Mesenchymal stem cell (in vitro differentiated cells and primary cell): ENCODE measurements around the gene MAPK12.

Source experiments
- DNase-seq: peaks from one replicate; pipeline ENCODE4 v3.0.0-alpha.2; 2013
- H2AFZ ChIP-seq: one replicate; pipeline ENCODE4 v1.6.1; 2013; ENCODE audit warnings: low read depth, mild to moderate bottlenecking, control low read depth, inconsistent platforms, low read length, moderate library complexity
- H2AK5ac ChIP-seq: 2 replicates; pipeline ENCODE4 v1.6.1; 2013; ENCODE audit warnings: low read length, moderate library complexity, mild to moderate bottlenecking, inconsistent platforms; ENCODE audit not compliant: severe bottlenecking
- H2BK120ac ChIP-seq: one replicate; pipeline ENCODE4 v1.6.1; 2013; ENCODE audit warnings: low read depth, mild to moderate bottlenecking, inconsistent platforms, low read length, moderate library complexity
- H2BK12ac ChIP-seq, 2 experiments: one replicate each; pipeline ENCODE4 v1.6.1; 2013; ENCODE audit warnings: inconsistent platforms in 2 of 2, low read length in 2 of 2, mild to moderate bottlenecking in 2 of 2, moderate library complexity in 2 of 2, control low read depth in 1 of 2
- H2BK15ac ChIP-seq: one replicate; pipeline ENCODE4 v1.6.1; 2013; ENCODE audit warnings: mild to moderate bottlenecking, low read depth, inconsistent platforms; ENCODE audit not compliant: poor library complexity, severe bottlenecking
- H2BK5ac ChIP-seq: 2 replicates; pipeline ENCODE4 v1.6.1; 2013; ENCODE audit warnings: low read depth, mild to moderate bottlenecking, low read length, control low read depth, inconsistent platforms; ENCODE audit not compliant: poor library complexity, severe bottlenecking
- H3K14ac ChIP-seq, 2 experiments: one replicate each; pipeline ENCODE4 v1.6.1; 2013; ENCODE audit warnings: inconsistent platforms in 2 of 2, low read length in 2 of 2, control low read depth in 1 of 2, mild to moderate bottlenecking in 1 of 2, moderate library complexity in 1 of 2
- H3K18ac ChIP-seq, 2 experiments: one replicate each; pipeline ENCODE4 v1.6.1; 2013; ENCODE audit warnings: inconsistent platforms in 2 of 2, low read length in 2 of 2, control low read depth in 1 of 2, low read depth in 1 of 2, mild to moderate bottlenecking in 1 of 2
- H3K23ac ChIP-seq, 2 experiments: one replicate each; pipeline ENCODE4 v1.6.1; 2013; ENCODE audit warnings: inconsistent platforms in 2 of 2, low read length in 2 of 2, mild to moderate bottlenecking in 2 of 2, moderate library complexity in 2 of 2, control low read depth in 1 of 2
- H3K27ac ChIP-seq: 2 replicates; pipeline ENCODE4 v1.5.1; 2013; ENCODE audit warnings: mild to moderate bottlenecking, moderate library complexity, low read length, control low read depth, inconsistent platforms; ENCODE audit not compliant: poor library complexity, severe bottlenecking
- H3K27me3 ChIP-seq, 2 experiments: 2 replicates each; pipeline versions ENCODE4 v1.6.1 to v1.7.0; 2013; ENCODE audit warnings: low read length in 2 of 2, mild to moderate bottlenecking in 2 of 2, moderate library complexity in 2 of 2, control low read depth in 1 of 2, inconsistent platforms in 1 of 2; ENCODE audit not compliant: control insufficient read depth in 1 of 2, insufficient read depth in 1 of 2
- H3K36me3 ChIP-seq, 2 experiments: 2 replicates each; pipeline versions ENCODE4 v1.6.1 to v1.7.0; 2013; ENCODE audit warnings: low read length in 2 of 2, control low read depth in 1 of 2, inconsistent platforms in 1 of 2, low read depth in 1 of 2, mild to moderate bottlenecking in 1 of 2; ENCODE audit not compliant: insufficient read depth in 2 of 2, control insufficient read depth in 1 of 2
- H3K4ac ChIP-seq, 2 experiments: one replicate each; pipeline ENCODE4 v1.6.1; 2013; ENCODE audit warnings: inconsistent platforms in 2 of 2, low read length in 2 of 2, mild to moderate bottlenecking in 2 of 2, moderate library complexity in 2 of 2, control low read depth in 1 of 2, low read depth in 1 of 2
- H3K4me1 ChIP-seq: 2 replicates; pipeline ENCODE4 v1.6.1; 2013; ENCODE audit warnings: low read depth, low read length, control low read depth; ENCODE audit not compliant: control insufficient read depth, insufficient read depth
- H3K4me2 ChIP-seq: 2 replicates; pipeline ENCODE4 v1.6.1; 2013; ENCODE audit warnings: low read length, mild to moderate bottlenecking, inconsistent platforms; ENCODE audit not compliant: poor library complexity, severe bottlenecking
- H3K4me3 ChIP-seq, 2 experiments: 2 replicates each; pipeline versions ENCODE4 v1.5.1 to v1.7.0; 2013; ENCODE audit warnings: low read length in 2 of 2, mild to moderate bottlenecking in 2 of 2, control low read depth in 1 of 2, low read depth in 1 of 2; ENCODE audit not compliant: insufficient read depth in 1 of 2
- H3K79me1 ChIP-seq: replicated peaks from 2 replicates; pipeline ENCODE4 v1.6.1; 2013; ENCODE audit warnings: mild to moderate bottlenecking, control low read depth, low read length, inconsistent platforms; ENCODE audit not compliant: poor library complexity, severe bottlenecking
- H3K9ac ChIP-seq: 2 replicates; pipeline ENCODE4 v1.7.0; 2013; ENCODE audit warnings: mild to moderate bottlenecking, low read length, moderate library complexity
- H3K9me3 ChIP-seq: 2 replicates; pipeline ENCODE4 v1.7.0; 2013; ENCODE audit warnings: mild to moderate bottlenecking, low read length; ENCODE audit not compliant: control insufficient read depth
- H4K8ac ChIP-seq: one replicate; pipeline ENCODE4 v1.6.1; 2013; ENCODE audit warnings: inconsistent platforms, mild to moderate bottlenecking, low read length, moderate library complexity
- H4K91ac ChIP-seq: one replicate; pipeline ENCODE4 v1.6.1; 2013; ENCODE audit warnings: mild to moderate bottlenecking, low read length, inconsistent platforms
- WGBS: methylation state at CpG from one replicate; pipeline ENCODE4 v1.1.7; 2013; ENCODE audit warnings: mixed read lengths; 5-methylcytosine and 5-hydroxymethylcytosine counted together

Gene MAPK12

DNA sequence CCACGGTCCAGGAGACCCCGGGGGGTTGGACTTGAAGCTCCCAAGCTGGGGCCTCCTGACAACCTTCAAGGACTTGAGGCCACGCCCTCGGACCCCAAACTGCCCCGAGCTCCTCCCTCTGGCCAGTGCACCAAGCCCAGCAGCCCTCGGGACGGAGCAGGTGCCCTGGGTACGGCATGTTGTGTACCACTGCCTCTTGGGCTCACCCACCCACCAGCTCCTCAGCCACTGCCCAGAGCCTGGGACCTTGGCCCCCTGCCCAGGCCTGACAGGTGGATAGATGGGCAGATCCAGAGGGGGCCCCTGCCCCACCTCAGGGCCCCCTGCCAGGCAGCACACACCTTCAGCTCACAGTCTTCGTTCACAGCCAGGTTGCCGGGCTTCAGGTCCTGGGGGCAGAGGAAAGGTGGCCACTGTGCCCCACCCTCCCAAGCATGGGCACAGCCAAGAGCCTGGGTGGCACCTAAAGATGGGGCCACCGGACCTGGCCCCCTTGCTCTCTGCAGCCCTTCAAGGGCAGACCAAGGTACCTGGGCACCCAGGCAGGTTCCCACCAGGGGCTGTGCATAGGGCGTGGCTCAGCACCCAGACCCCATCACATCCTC, 5.1 kb downstream of the MAPK12 start:
- no peak overlapping the region for H2BK120ac ChIP-seq
- no peak overlapping the region for H3K4me2 ChIP-seq
- H2AK5ac ChIP-seq, result no peak overlapping the region
- peaks cover 29% of the 10 kb centered on the region for H3K4me1 ChIP-seq
- H2BK12ac ChIP-seq, result no peak overlapping the region
- no peak overlapping the region for H3K4ac ChIP-seq
- no peak for DNase-seq
- H3K23ac ChIP-seq, result no peak overlapping the region
- no peak overlapping the region for H4K91ac ChIP-seq
- H3K27me3 ChIP-seq, result no peaks in the 10 kb centered on the region
- no peak overlapping the region for H3K14ac ChIP-seq
- H3K36me3 ChIP-seq, result peaks cover 4 to 68% of the 10 kb centered on the region in 2 experiments
- no peak overlapping the region for H4K8ac ChIP-seq
- no peak overlapping the region for H2AFZ ChIP-seq
- H3K27ac ChIP-seq, result no peak overlapping the region
- WGBS, result 97% methylated on average over 12 of the region's 12 CpGs
- H3K9me3 ChIP-seq, result no peaks in the 10 kb centered on the region
- peaks cover 21% of the 10 kb centered on the region for H3K79me1 ChIP-seq
- H2BK5ac ChIP-seq, result no peak overlapping the region
- no peak overlapping the region for H3K4me3 ChIP-seq
- no peak overlapping the region for H3K9ac ChIP-seq
- H3K18ac ChIP-seq, result no peak overlapping the region
- no peak overlapping the region for H2BK15ac ChIP-seq

DNA sequence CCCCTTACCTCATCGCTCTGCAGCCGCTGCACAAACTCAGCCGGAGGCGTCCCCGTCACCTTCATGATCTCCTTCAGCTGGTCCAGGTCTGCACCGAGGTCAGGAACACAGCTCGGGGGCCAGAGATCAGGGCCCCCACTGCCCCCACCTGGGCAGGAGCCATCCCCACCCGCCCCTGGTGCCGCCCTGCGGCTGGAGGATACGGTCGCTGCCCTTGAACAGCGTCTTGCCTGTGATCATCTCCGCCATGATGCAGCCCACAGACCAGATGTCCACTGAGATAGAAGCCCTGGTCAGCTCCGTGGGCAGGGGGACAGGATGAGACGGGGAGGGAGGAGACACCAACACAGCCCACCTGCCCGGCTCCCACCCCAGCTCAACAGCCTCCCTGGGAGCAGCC, 5.9 kb downstream of the MAPK12 start:
- no peak overlapping the region for H2BK15ac ChIP-seq
- no peak overlapping the region for H3K4me3 ChIP-seq
- H3K18ac ChIP-seq, result no peak overlapping the region
- no peaks in the 10 kb centered on the region for H3K9me3 ChIP-seq
- no peak overlapping the region for H4K8ac ChIP-seq
- H3K27me3 ChIP-seq, result no peaks in the 10 kb centered on the region
- peaks cover 31% of the 10 kb centered on the region for H3K4me1 ChIP-seq
- H4K91ac ChIP-seq, result no peak overlapping the region
- H2AFZ ChIP-seq, result no peak overlapping the region
- 96% methylated on average over 16 of the region's 17 CpGs for WGBS
- H2BK12ac ChIP-seq, result no peak overlapping the region
- no peak overlapping the region for H3K9ac ChIP-seq
- H3K27ac ChIP-seq, result no peak overlapping the region
- no peak overlapping the region for H2AK5ac ChIP-seq
- H3K14ac ChIP-seq, result no peak overlapping the region
- H2BK120ac ChIP-seq, result no peak overlapping the region
- H2BK5ac ChIP-seq, result no peak overlapping the region
- no peak overlapping the region for H3K4ac ChIP-seq
- H3K4me2 ChIP-seq, result no peak overlapping the region
- H3K36me3 ChIP-seq, result peaks cover 4 to 68% of the 10 kb centered on the region in 2 experiments
- DNase-seq, result no peak
- H3K79me1 ChIP-seq, result peaks cover 21% of the 10 kb centered on the region
- H3K23ac ChIP-seq, result no peak overlapping the region

DNA sequence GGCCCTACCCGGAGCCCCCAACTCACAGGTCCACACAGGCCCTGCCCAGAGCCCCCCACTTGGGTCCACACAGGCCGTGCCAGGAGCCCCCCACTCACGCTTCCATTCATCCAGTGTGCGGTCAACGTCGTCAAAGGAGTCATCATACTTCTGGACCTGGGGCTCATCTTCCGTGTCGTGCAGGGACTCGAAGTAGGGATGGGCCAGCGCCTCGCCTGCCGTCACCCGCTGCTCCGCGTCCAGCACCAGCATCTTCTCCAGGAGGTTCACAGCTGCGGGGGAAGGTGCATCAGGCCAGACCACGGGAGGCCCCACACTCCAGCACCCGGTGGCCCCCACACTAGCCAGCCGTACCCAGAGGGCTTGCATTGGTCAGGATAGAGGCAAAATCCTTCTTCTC, 6.4 kb downstream of the MAPK12 start:
- Histone ChIP-seq H2AK5ac (no peak overlapping the region), H3K79me1 (peaks cover 22% of the 10 kb centered on the region), H3K27me3 (no peaks in the 10 kb centered on the region), H3K4ac (no peak overlapping the region), H3K4me3 (no peak overlapping the region), H3K9ac (no peak overlapping the region), H2BK15ac (no peak overlapping the region), H3K9me3 (no peaks in the 10 kb centered on the region), H4K91ac (no peak overlapping the region), H4K8ac (no peak overlapping the region), H2BK12ac (no peak overlapping the region), H2BK120ac (no peak overlapping the region), H3K27ac (no peak overlapping the region), H3K4me1 (peaks cover 31% of the 10 kb centered on the region), H2AFZ (no peak overlapping the region), H3K23ac (no peak overlapping the region), H3K18ac (no peak overlapping the region), H3K4me2 (no peak overlapping the region), H3K36me3 (peaks cover 4 to 70% of the 10 kb centered on the region in 2 experiments), H3K14ac (no peak overlapping the region), H2BK5ac (no peak overlapping the region)
- no peak for DNase-seq
- 90% methylated on average over 18 of the region's 19 CpGs for WGBS

DNA sequence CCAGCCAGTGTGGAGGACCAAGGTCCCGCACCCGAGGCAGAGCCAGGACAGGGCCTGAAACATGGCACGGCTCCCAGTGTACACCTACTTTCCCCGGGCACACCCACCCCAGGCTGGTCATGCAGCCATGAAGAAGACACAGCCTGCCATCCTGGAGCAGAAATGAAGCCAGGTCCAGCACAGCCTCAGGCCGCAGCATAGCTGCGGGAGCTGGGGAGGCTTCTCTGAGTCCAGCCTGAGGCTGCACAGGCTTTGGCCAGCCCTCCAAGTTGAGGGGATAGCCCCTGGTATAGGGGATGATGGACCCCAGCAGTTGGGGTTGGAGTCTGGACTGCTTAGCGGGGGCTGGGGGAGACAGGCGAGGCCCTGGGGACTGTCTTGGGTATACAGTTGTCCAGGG, 7.5 kb downstream of the MAPK12 start:
- no peak overlapping the region for H4K8ac ChIP-seq
- H3K18ac ChIP-seq, result no peak overlapping the region
- H2BK12ac ChIP-seq, result no peak overlapping the region
- peaks cover 27% of the 10 kb centered on the region for H3K4me1 ChIP-seq
- H4K91ac ChIP-seq, result no peak overlapping the region
- WGBS, result 83% methylated on average over 8 of the region's 8 CpGs
- no peak overlapping the region for H3K4ac ChIP-seq
- no peaks in the 10 kb centered on the region for H3K27me3 ChIP-seq
- H3K14ac ChIP-seq, result no peak overlapping the region
- no peak overlapping the region for H2BK120ac ChIP-seq
- H3K36me3 ChIP-seq, result peaks cover 4 to 76% of the 10 kb centered on the region in 2 experiments
- H2AK5ac ChIP-seq, result no peak overlapping the region
- no peak overlapping the region for H2AFZ ChIP-seq
- no peaks in the 10 kb centered on the region for H3K9me3 ChIP-seq
- H2BK5ac ChIP-seq, result no peak overlapping the region
- no peak for DNase-seq
- no peak overlapping the region for H3K23ac ChIP-seq
- no peak overlapping the region for H3K9ac ChIP-seq
- peaks cover 29% of the 10 kb centered on the region for H3K79me1 ChIP-seq
- no peak overlapping the region for H3K4me3 ChIP-seq
- H3K27ac ChIP-seq, result no peak overlapping the region
- no peak overlapping the region for H3K4me2 ChIP-seq
- no peak overlapping the region for H2BK15ac ChIP-seq
